ENCODE data around the gene PTGS1. TPM values are rescaled to one million over a fixed set of nuclear protein-coding genes. Genes with fewer than 3 reads are reported as not detected.

The PTGS1 gene
- total and polyA plus RNA-seq, 2 of the 8 experiments (the other 6 are each of a cell fraction or from before 2014, with no cell fraction given): 1.1 to 1.9 TPM

DNA sequence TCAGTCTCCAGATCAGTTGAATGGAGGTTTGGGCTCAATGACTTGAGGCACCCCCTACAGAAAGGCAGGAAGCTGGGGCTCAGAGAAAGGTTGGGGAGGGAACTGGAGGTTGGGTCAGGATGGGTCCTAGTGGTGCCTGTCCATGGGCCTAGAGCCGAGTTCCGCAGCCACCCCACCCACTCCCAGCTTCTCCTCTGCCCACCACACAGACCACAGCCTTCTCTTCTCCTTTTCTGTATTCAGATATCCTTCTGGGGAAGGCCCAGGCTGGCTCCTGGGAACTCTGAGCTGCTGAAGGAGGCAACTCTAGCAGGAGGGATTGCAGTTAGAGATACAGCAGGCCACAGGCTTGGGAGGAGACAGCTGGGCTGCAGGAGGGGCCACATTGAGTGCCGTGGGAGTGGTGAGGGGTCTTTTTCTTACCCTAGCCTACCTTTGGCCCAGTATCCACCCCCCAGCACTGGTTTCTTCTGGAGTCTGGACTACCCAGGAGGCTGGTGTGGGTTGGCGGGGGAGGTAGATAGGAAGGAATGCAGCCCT, 15.4 kb upstream of the PTGS1 start:
- H4K5ac ChIP-seq (ENCODE audit: insufficient read length, low read depth, low read length): no peak overlapping the region
- TF ChIP-seq JUND (IDR thresholded peaks at IDR 0.05; ENCODE audit: low read length) (no peak), CTBP2 (IDR thresholded peaks at IDR 0.05; ENCODE audit: borderline replicate concordance, insufficient read depth, insufficient read length, low read length) (no peak)
- H3K4me3 ChIP-seq (ENCODE audit: extremely low read depth in 1 of 4, insufficient read depth in 2 of 4, low read depth in 3 of 4, low read length in 4 of 4): no peak overlapping the region
- no peak overlapping the region for H4K91ac ChIP-seq (replicated peaks; ENCODE audit: insufficient read length, low read length)
- peaks cover 3% of the 10 kb centered on the region; the same call in 1 of the 2 replicates for H3K23me2 ChIP-seq (ENCODE audit: low read depth, low read length)
- WGBS, 2 experiments (ENCODE audit: extremely low coverage in 1 of 2, insufficient coverage in 1 of 2, insufficient read length in 1 of 2, insufficient replicate concordance in 2 of 2, low coverage in 1 of 2, low lambda C conversion rate in 2 of 2, missing lambda C conversion rate in 1 of 2): 79% methylated on average over 2 of the region's 4 CpGs; no CpG with 5 or more reads in 1 of the 2 experiments
- FAIRE-seq (no peak), DNase-seq (ENCODE audit: low read depth in 1 of 2, low spot score in 2 of 2) (no peak)
- no peak overlapping the region for H3K4me2 ChIP-seq (ENCODE audit: insufficient read depth in 1 of 2, low read depth in 2 of 2, low read length in 2 of 2)
- H2AK5ac ChIP-seq (ENCODE audit: low read depth, low read length): no peak overlapping the region
- H3K56ac ChIP-seq (replicated peaks; ENCODE audit: insufficient read length, low read depth, low read length): no peak overlapping the region
- H2BK20ac ChIP-seq (ENCODE audit: low read length): no peak overlapping the region
- no peak overlapping the region for H3K14ac ChIP-seq (ENCODE audit: insufficient read length)
- no peak overlapping the region for H3K18ac ChIP-seq (ENCODE audit: extremely low read depth, low read length)
- H2BK15ac ChIP-seq (ENCODE audit: low read length): no peak overlapping the region
- H3K79me2 ChIP-seq (ENCODE audit: control insufficient read depth in 1 of 2, insufficient read depth in 2 of 2, low read length in 2 of 2): no peaks in the 10 kb centered on the region
- H2BK5ac ChIP-seq (ENCODE audit: low read depth, low read length): no peak overlapping the region
- no peaks in the 10 kb centered on the region for H3K36me3 ChIP-seq (ENCODE audit: control insufficient read depth in 2 of 4, insufficient read depth in 4 of 4, low read length in 3 of 4)
- ChIA-PET POLR2A (ENCODE audit: partially characterized antibody) (no interaction called here), CTCF (ENCODE audit: partially characterized antibody) (interaction anchor here (1.0 to 25.6 kb wide), 13 partner anchors 8 to 454 kb away, joined by 3 to 544 read pairs (median 4); partner anchors contain the start of gene PTGS1)
- H4K20me1 ChIP-seq (replicated peaks in 1 of 2; ENCODE audit: control insufficient read depth in 1 of 2, insufficient read depth in 2 of 2, low read length in 2 of 2): no peaks in the 10 kb centered on the region
- H3K27me3 ChIP-seq (replicated peaks in 1 of 4; ENCODE audit: control insufficient read depth in 3 of 4, extremely low read depth in 1 of 4, insufficient read depth in 3 of 4, low read length in 3 of 4): no peaks in the 10 kb centered on the region; a peak in 1 of 7 replicates
- no peak overlapping the region for H2AFZ ChIP-seq (ENCODE audit: low read length)
- no peak overlapping the region for H2BK120ac ChIP-seq (replicated peaks; ENCODE audit: low read depth, low read length)
- no peaks in the 10 kb centered on the region for H3K4me1 ChIP-seq (replicated peaks in 1 of 4; ENCODE audit: control insufficient read depth in 3 of 4, insufficient read depth in 4 of 4, low read length in 3 of 4)
- H3K23ac ChIP-seq (ENCODE audit: insufficient read length): no peak overlapping the region
- no peak overlapping the region for H2BK12ac ChIP-seq (ENCODE audit: low read depth, low read length)
- H3K4ac ChIP-seq (replicated peaks; ENCODE audit: insufficient read length, low read depth, low read length): no peak overlapping the region
- H3K79me1 ChIP-seq (ENCODE audit: low read depth, low read length): no peaks in the 10 kb centered on the region
- H4K8ac ChIP-seq (ENCODE audit: extremely low read depth, insufficient read depth, low read length): no peak overlapping the region
- no peak overlapping the region for H3K27ac ChIP-seq (ENCODE audit: low read depth, low read length)
- 0 out of 4 replicates have a peak, but pooled peaks cover 0 to 3% of the 10 kb centered on the region in 2 experiments for H3K9me3 ChIP-seq (ENCODE audit: insufficient read depth in 2 of 2, low read depth in 1 of 2, low read length in 1 of 2)
- no peak overlapping the region for H3K9ac ChIP-seq (replicated peaks in 1 of 4; ENCODE audit: extremely low read depth in 1 of 4, low read depth in 3 of 4, low read length in 3 of 4)

Measured in H1 (cell line).